ENCODE data around the gene KMT2D. TPM values are rescaled to one million over a fixed set of nuclear protein-coding genes. Genes with fewer than 3 reads are reported as not detected.

Gene KMT2D
- total RNA-seq, 1 donor from 2014 or later, result 24.0 TPM

GRCh38 chr12:49019443-49020324, 40.9 kb downstream of the KMT2D start:
- peak; percentile 30 for DNase-seq (ENCODE audit: low read depth)

DNA sequence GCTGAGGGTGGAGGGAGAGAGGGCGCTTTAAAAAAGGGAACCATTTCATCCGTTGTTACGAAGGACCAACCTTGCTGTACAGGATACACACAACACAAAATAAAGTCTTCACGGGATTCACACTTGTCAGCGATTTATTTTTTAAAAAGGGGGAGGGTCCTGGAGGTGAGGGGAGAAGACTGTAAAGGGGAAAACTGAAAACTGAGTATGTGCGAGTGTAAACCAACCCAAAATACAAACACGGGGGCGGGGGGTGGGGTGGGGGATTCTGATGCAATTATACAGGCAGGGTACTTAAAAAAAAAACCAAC, 41.5 kb downstream of the KMT2D start:
- H3K36me3 ChIP-seq (ENCODE audit: control insufficient read depth, insufficient read depth, low read length), result peaks cover 11% of the 10 kb centered on the region
- DNase-seq (ENCODE audit: low read depth) (no peak), FAIRE-seq (no peak)
- H3K4me3 ChIP-seq (ENCODE audit: low read depth, low read length), result peak overlapping the region; percentile 85
- H3K27me3 ChIP-seq (ENCODE audit: control insufficient read depth, insufficient read depth, low read length), result no peaks in the 10 kb centered on the region
- no peak for TF ChIP-seq CTCF (IDR thresholded peaks at IDR 0.05; ENCODE audit: insufficient read depth, low read length, severe bottlenecking)

More at GRCh38 chr12:49019443-49020324, 40.9 kb downstream of the KMT2D start:
- no peak overlapping the region for H3K4me3 ChIP-seq (ENCODE audit: low read depth, low read length)
- TF ChIP-seq CTCF (IDR thresholded peaks at IDR 0.05; ENCODE audit: insufficient read depth, low read length, severe bottlenecking), result peak; percentile 52
- no peak for FAIRE-seq
- H3K27me3 ChIP-seq (ENCODE audit: control insufficient read depth, insufficient read depth, low read length), result no peaks in the 10 kb centered on the region
- H3K36me3 ChIP-seq (ENCODE audit: control insufficient read depth, insufficient read depth, low read length), result peaks cover 13% of the 10 kb centered on the region

- TF ChIP-seq CTCF (IDR thresholded peaks at IDR 0.05; ENCODE audit: insufficient read depth, low read length, severe bottlenecking), result peak; percentile 77
- Histone ChIP-seq H3K4me3 (ENCODE audit: low read depth, low read length) (peak within 1 kb of the TSS; percentile 85), H3K36me3 (ENCODE audit: control insufficient read depth, insufficient read depth, low read length) (peaks cover 8% of the 10 kb centered on the region), H3K27me3 (ENCODE audit: control insufficient read depth, insufficient read depth, low read length) (no peaks in the 10 kb centered on the region)
- FAIRE-seq, result no peak
- peak; percentile 91 for DNase-seq (ENCODE audit: low read depth)
Observed at GRCh38 chr12:49018261-49019119, 42.1 kb downstream of the KMT2D start, which contains the start of gene PRKAG1. TSS of gene PRKAG1 (minus strand) at chr12:49018776. CDS start at chr12:49018740, 36 bp downstream.

- H3K27me3 ChIP-seq (ENCODE audit: control insufficient read depth, insufficient read depth, low read length), result no peaks in the 10 kb centered on the region
- FAIRE-seq (no peak), DNase-seq (ENCODE audit: low read depth) (no peak)
- peak overlapping the region; percentile 85 for H3K4me3 ChIP-seq (ENCODE audit: low read depth, low read length)
- TF ChIP-seq CTCF (IDR thresholded peaks at IDR 0.05; ENCODE audit: insufficient read depth, low read length, severe bottlenecking), result no peak
- peaks cover 9% of the 10 kb centered on the region for H3K36me3 ChIP-seq (ENCODE audit: control insufficient read depth, insufficient read depth, low read length)
Observed at GRCh38 chr12:49017891-49018260, 42.7 kb downstream of the KMT2D start.

GRCh38 chr12:49015196-49015595, 45.4 kb downstream of the KMT2D start:
- peaks cover 6% of the 10 kb centered on the region for H3K36me3 ChIP-seq (ENCODE audit: control insufficient read depth, insufficient read depth, low read length)
- no peak for TF ChIP-seq CTCF (IDR thresholded peaks at IDR 0.05; ENCODE audit: insufficient read depth, low read length, severe bottlenecking)
- H3K27me3 ChIP-seq (ENCODE audit: control insufficient read depth, insufficient read depth, low read length), result no peaks in the 10 kb centered on the region
- FAIRE-seq (no peak), DNase-seq (ENCODE audit: low read depth) (no peak)
- no peak overlapping the region for H3K4me3 ChIP-seq (ENCODE audit: low read depth, low read length)

All from bronchial epithelial cell (primary cell).